Gastrocnemius medialis (tissue), 4 donors: ENCODE data around the gene ILDR1.

Experiments
- CTCF ChIP-seq, 5 experiments: fragments of 450-650 bp in 3 of 5; fragments of 200-600 bp in 2 of 5; sonication (generic) in 2 of 5; IDR thresholded peaks in 4 of 5; conservative IDR thresholded peaks in 1 of 5; 1 replicate in 4 of 5; 2 replicates in 1 of 5; pipeline ENCODE4 v1.5.1; 2016 to 2019; ENCODE audit warnings: antibody characterized with exemption in 5 of 5, mild to moderate bottlenecking in 3 of 5, moderate library complexity in 3 of 5
- POLR2A ChIP-seq, 2 donors: fragments of 450-650 bp; IDR thresholded peaks; one replicate each; pipeline ENCODE4 v1.6.1; 2017; ENCODE audit warnings: antibody characterized with exemption in 2 of 2, mild to moderate bottlenecking in 2 of 2, moderate library complexity in 2 of 2

- no peak for TF ChIP-seq CTCF (IDR thresholded peaks at IDR 0.05 in 4 of 5, conservative IDR thresholded peaks at IDR 0.05 in 1 of 5)
- TF ChIP-seq POLR2A (IDR thresholded peaks at IDR 0.05): no peak
Observed at GRCh38 chr3:122008166-122008565, 13.9 kb downstream of the ILDR1 start.
